Mesenchymal stem cell (in vitro differentiated cells and primary cell): ENCODE results near the gene OR2W1.

ENCODE experiments used
- DNase-seq: peaks from one replicate; pipeline ENCODE4 v3.0.0-alpha.2; 2013
- H2AFZ ChIP-seq: one replicate; pipeline ENCODE4 v1.6.1; 2013; ENCODE audit warnings: low read depth, mild to moderate bottlenecking, control low read depth, inconsistent platforms, low read length, moderate library complexity
- H2AK5ac ChIP-seq: 2 replicates; pipeline ENCODE4 v1.6.1; 2013; ENCODE audit warnings: low read length, moderate library complexity, mild to moderate bottlenecking, inconsistent platforms; ENCODE audit not compliant: severe bottlenecking
- H2BK120ac ChIP-seq: one replicate; pipeline ENCODE4 v1.6.1; 2013; ENCODE audit warnings: low read depth, mild to moderate bottlenecking, inconsistent platforms, low read length, moderate library complexity
- H2BK12ac ChIP-seq, 2 experiments: one replicate each; pipeline ENCODE4 v1.6.1; 2013; ENCODE audit warnings: inconsistent platforms in 2 of 2, low read length in 2 of 2, mild to moderate bottlenecking in 2 of 2, moderate library complexity in 2 of 2, control low read depth in 1 of 2
- H2BK15ac ChIP-seq: one replicate; pipeline ENCODE4 v1.6.1; 2013; ENCODE audit warnings: mild to moderate bottlenecking, low read depth, inconsistent platforms; ENCODE audit not compliant: poor library complexity, severe bottlenecking
- H2BK5ac ChIP-seq: 2 replicates; pipeline ENCODE4 v1.6.1; 2013; ENCODE audit warnings: low read depth, mild to moderate bottlenecking, low read length, control low read depth, inconsistent platforms; ENCODE audit not compliant: poor library complexity, severe bottlenecking
- H3K14ac ChIP-seq, 2 experiments: one replicate each; pipeline ENCODE4 v1.6.1; 2013; ENCODE audit warnings: inconsistent platforms in 2 of 2, low read length in 2 of 2, control low read depth in 1 of 2, mild to moderate bottlenecking in 1 of 2, moderate library complexity in 1 of 2
- H3K18ac ChIP-seq, 2 experiments: one replicate each; pipeline ENCODE4 v1.6.1; 2013; ENCODE audit warnings: inconsistent platforms in 2 of 2, low read length in 2 of 2, control low read depth in 1 of 2, low read depth in 1 of 2, mild to moderate bottlenecking in 1 of 2
- H3K23ac ChIP-seq, 2 experiments: one replicate each; pipeline ENCODE4 v1.6.1; 2013; ENCODE audit warnings: inconsistent platforms in 2 of 2, low read length in 2 of 2, mild to moderate bottlenecking in 2 of 2, moderate library complexity in 2 of 2, control low read depth in 1 of 2
- H3K27ac ChIP-seq: 2 replicates; pipeline ENCODE4 v1.5.1; 2013; ENCODE audit warnings: mild to moderate bottlenecking, moderate library complexity, low read length, control low read depth, inconsistent platforms; ENCODE audit not compliant: poor library complexity, severe bottlenecking
- H3K27me3 ChIP-seq, 2 experiments: 2 replicates each; pipeline versions ENCODE4 v1.6.1 to v1.7.0; 2013; ENCODE audit warnings: low read length in 2 of 2, mild to moderate bottlenecking in 2 of 2, moderate library complexity in 2 of 2, control low read depth in 1 of 2, inconsistent platforms in 1 of 2; ENCODE audit not compliant: control insufficient read depth in 1 of 2, insufficient read depth in 1 of 2
- H3K36me3 ChIP-seq, 2 experiments: 2 replicates each; pipeline versions ENCODE4 v1.6.1 to v1.7.0; 2013; ENCODE audit warnings: low read length in 2 of 2, control low read depth in 1 of 2, inconsistent platforms in 1 of 2, low read depth in 1 of 2, mild to moderate bottlenecking in 1 of 2; ENCODE audit not compliant: insufficient read depth in 2 of 2, control insufficient read depth in 1 of 2
- H3K4ac ChIP-seq, 2 experiments: one replicate each; pipeline ENCODE4 v1.6.1; 2013; ENCODE audit warnings: inconsistent platforms in 2 of 2, low read length in 2 of 2, mild to moderate bottlenecking in 2 of 2, moderate library complexity in 2 of 2, control low read depth in 1 of 2, low read depth in 1 of 2
- H3K4me1 ChIP-seq: 2 replicates; pipeline ENCODE4 v1.6.1; 2013; ENCODE audit warnings: low read depth, low read length, control low read depth; ENCODE audit not compliant: control insufficient read depth, insufficient read depth
- H3K4me2 ChIP-seq: 2 replicates; pipeline ENCODE4 v1.6.1; 2013; ENCODE audit warnings: low read length, mild to moderate bottlenecking, inconsistent platforms; ENCODE audit not compliant: poor library complexity, severe bottlenecking
- H3K4me3 ChIP-seq, 2 experiments: 2 replicates each; pipeline versions ENCODE4 v1.5.1 to v1.7.0; 2013; ENCODE audit warnings: low read length in 2 of 2, mild to moderate bottlenecking in 2 of 2, control low read depth in 1 of 2, low read depth in 1 of 2; ENCODE audit not compliant: insufficient read depth in 1 of 2
- H3K79me1 ChIP-seq: replicated peaks from 2 replicates; pipeline ENCODE4 v1.6.1; 2013; ENCODE audit warnings: mild to moderate bottlenecking, control low read depth, low read length, inconsistent platforms; ENCODE audit not compliant: poor library complexity, severe bottlenecking
- H3K9ac ChIP-seq: 2 replicates; pipeline ENCODE4 v1.7.0; 2013; ENCODE audit warnings: mild to moderate bottlenecking, low read length, moderate library complexity
- H3K9me3 ChIP-seq: 2 replicates; pipeline ENCODE4 v1.7.0; 2013; ENCODE audit warnings: mild to moderate bottlenecking, low read length; ENCODE audit not compliant: control insufficient read depth
- H4K8ac ChIP-seq: one replicate; pipeline ENCODE4 v1.6.1; 2013; ENCODE audit warnings: inconsistent platforms, mild to moderate bottlenecking, low read length, moderate library complexity
- H4K91ac ChIP-seq: one replicate; pipeline ENCODE4 v1.6.1; 2013; ENCODE audit warnings: mild to moderate bottlenecking, low read length, inconsistent platforms
- WGBS: methylation state at CpG from one replicate; pipeline ENCODE4 v1.1.7; 2013; ENCODE audit warnings: mixed read lengths; 5-methylcytosine and 5-hydroxymethylcytosine counted together

OR2W1 gene

GRCh38 chr6:29011276-29011734, 33.7 kb downstream of the OR2W1 start:
- no peak overlapping the region for H2BK120ac ChIP-seq
- no peak overlapping the region for H4K91ac ChIP-seq
- H3K4ac ChIP-seq, result no peak overlapping the region
- H2BK12ac ChIP-seq, result no peak overlapping the region
- H2BK5ac ChIP-seq, result peak overlapping the region; percentile 44
- peak overlapping the region; percentile 94 for H3K4me2 ChIP-seq
- no peak overlapping the region for H2AK5ac ChIP-seq
- no peaks in the 10 kb centered on the region for H3K79me1 ChIP-seq
- peak; percentile 53 for DNase-seq
- no peak overlapping the region for H3K23ac ChIP-seq
- no peak overlapping the region for H3K14ac ChIP-seq
- no peaks in the 10 kb centered on the region for H3K36me3 ChIP-seq
- H3K9ac ChIP-seq, result peak overlapping the region; percentile 86
- peak overlapping the region; percentile 97 for H2AFZ ChIP-seq
- no peaks in the 10 kb centered on the region for H3K9me3 ChIP-seq
- H2BK15ac ChIP-seq, result no peak overlapping the region
- peak overlapping the region; percentile 86 to 87 for H3K4me3 ChIP-seq
- H3K27me3 ChIP-seq, result peaks cover 0 to 25% of the 10 kb centered on the region in 2 experiments
- peak overlapping the region in 1 of 2 experiments; percentile 24 for H3K18ac ChIP-seq
- WGBS, result 3% methylated on average over 16 of the region's 30 CpGs
- no peak overlapping the region for H4K8ac ChIP-seq
- no peaks in the 10 kb centered on the region for H3K4me1 ChIP-seq
- H3K27ac ChIP-seq, result no peak overlapping the region

- Histone ChIP-seq H3K4me1 (peaks cover 1% of the 10 kb centered on the region), H4K91ac (no peak overlapping the region), H3K9me3 (no peaks in the 10 kb centered on the region), H2BK5ac (no peak overlapping the region), H4K8ac (no peak overlapping the region), H3K23ac (no peak overlapping the region), H3K9ac (no peak overlapping the region), H3K4ac (no peak overlapping the region), H3K27me3 (peaks cover 0 to 16% of the 10 kb centered on the region in 2 experiments), H3K4me3 (no peak overlapping the region), H3K36me3 (no peaks in the 10 kb centered on the region), H2BK15ac (no peak overlapping the region), H3K27ac (no peak overlapping the region), H3K18ac (no peak overlapping the region), H2AFZ (no peak overlapping the region), H2BK120ac (no peak overlapping the region), H3K4me2 (no peak overlapping the region), H3K79me1 (peaks cover 1% of the 10 kb centered on the region), H2BK12ac (no peak overlapping the region), H3K14ac (no peak overlapping the region), H2AK5ac (no peak overlapping the region)
- no peak for DNase-seq
- WGBS, result no CpG with 5 or more reads among the region's 1 CpG
Observed at GRCh38 chr6:29009358-29009757, 35.6 kb downstream of the OR2W1 start.

- no peak overlapping the region for H4K8ac ChIP-seq
- no peak overlapping the region for H2AFZ ChIP-seq
- DNase-seq, result no peak
- 20% methylated on average over 1 of the region's 2 CpGs for WGBS
- peaks cover 1% of the 10 kb centered on the region for H3K4me1 ChIP-seq
- no peak overlapping the region for H2BK5ac ChIP-seq
- H3K18ac ChIP-seq, result no peak overlapping the region
- H3K27me3 ChIP-seq, result peaks cover 0 to 8% of the 10 kb centered on the region in 2 experiments
- H2BK15ac ChIP-seq, result no peak overlapping the region
- H4K91ac ChIP-seq, result no peak overlapping the region
- no peak overlapping the region for H3K4me3 ChIP-seq
- H3K4me2 ChIP-seq, result no peak overlapping the region
- H3K36me3 ChIP-seq, result no peaks in the 10 kb centered on the region
- H2BK120ac ChIP-seq, result no peak overlapping the region
- H3K9ac ChIP-seq, result no peak overlapping the region
- no peak overlapping the region for H3K4ac ChIP-seq
- no peaks in the 10 kb centered on the region for H3K9me3 ChIP-seq
- no peak overlapping the region for H2BK12ac ChIP-seq
- H3K14ac ChIP-seq, result no peak overlapping the region
- H3K27ac ChIP-seq, result no peak overlapping the region
- H3K79me1 ChIP-seq, result peaks cover 4% of the 10 kb centered on the region
- H2AK5ac ChIP-seq, result no peak overlapping the region
- H3K23ac ChIP-seq, result no peak overlapping the region
Observed at GRCh38 chr6:29008089-29008488, 36.9 kb downstream of the OR2W1 start.

- H2BK5ac ChIP-seq, result no peak within 1 kb of the TSS
- H3K14ac ChIP-seq, result no peak within 1 kb of the TSS
- H3K4me2 ChIP-seq, result peak within 1 kb of the TSS; percentile 84
- no peak within 1 kb of the TSS for H4K8ac ChIP-seq
- H3K79me1 ChIP-seq, result peaks cover 4% of the 10 kb centered on the region
- peaks cover 1% of the 10 kb centered on the region for H3K4me1 ChIP-seq
- 43% methylated on average over 26 of the region's 29 CpGs for WGBS
- H3K9me3 ChIP-seq, result no peaks in the 10 kb centered on the region
- no peaks in the 10 kb centered on the region for H3K27me3 ChIP-seq
- no peak within 1 kb of the TSS for H3K27ac ChIP-seq
- no peak within 1 kb of the TSS for H2BK12ac ChIP-seq
- no peak within 1 kb of the TSS for H3K23ac ChIP-seq
- H3K9ac ChIP-seq, result peak within 1 kb of the TSS; percentile 79
- peak; percentile 41 for DNase-seq
- no peak within 1 kb of the TSS for H2BK120ac ChIP-seq
- no peak within 1 kb of the TSS for H3K18ac ChIP-seq
- H3K4me3 ChIP-seq, result peak within 1 kb of the TSS; percentile 76 to 81
- H3K4ac ChIP-seq, result no peak within 1 kb of the TSS
- H3K36me3 ChIP-seq, result no peaks in the 10 kb centered on the region
- no peak within 1 kb of the TSS for H2AK5ac ChIP-seq
- peak within 1 kb of the TSS; percentile 57 for H2BK15ac ChIP-seq
- no peak within 1 kb of the TSS for H4K91ac ChIP-seq
- H2AFZ ChIP-seq, result peak within 1 kb of the TSS; percentile 91
Observed at GRCh38 chr6:29005183-29005885, 39.6 kb downstream of the OR2W1 start, which contains the start of gene ZNF311. ZNF311 (minus strand) TSS chr6:29005315; CDS start chr6:29003954, 1,361 bp downstream.
